HG02973 (cell line): ENCODE measurements around the gene TRAIP.
A peak's percentile ranks its signal among the peaks of the same experiment; 100 is the strongest.
"Not testable (repeated sequence)": the region's sequence is repeated elsewhere in the genome, so short reads cannot be mapped to it uniquely, and the experiment has no call there.

Experiments used
- ATAC-seq: cut with Tn5 transposase; IDR thresholded peaks from one replicate; pipeline ENCODE4 v1.9.1; 2021; ENCODE audit warnings: moderate library complexity; ENCODE audit not compliant: unreplicated experiment

The TRAIP gene

DNA sequence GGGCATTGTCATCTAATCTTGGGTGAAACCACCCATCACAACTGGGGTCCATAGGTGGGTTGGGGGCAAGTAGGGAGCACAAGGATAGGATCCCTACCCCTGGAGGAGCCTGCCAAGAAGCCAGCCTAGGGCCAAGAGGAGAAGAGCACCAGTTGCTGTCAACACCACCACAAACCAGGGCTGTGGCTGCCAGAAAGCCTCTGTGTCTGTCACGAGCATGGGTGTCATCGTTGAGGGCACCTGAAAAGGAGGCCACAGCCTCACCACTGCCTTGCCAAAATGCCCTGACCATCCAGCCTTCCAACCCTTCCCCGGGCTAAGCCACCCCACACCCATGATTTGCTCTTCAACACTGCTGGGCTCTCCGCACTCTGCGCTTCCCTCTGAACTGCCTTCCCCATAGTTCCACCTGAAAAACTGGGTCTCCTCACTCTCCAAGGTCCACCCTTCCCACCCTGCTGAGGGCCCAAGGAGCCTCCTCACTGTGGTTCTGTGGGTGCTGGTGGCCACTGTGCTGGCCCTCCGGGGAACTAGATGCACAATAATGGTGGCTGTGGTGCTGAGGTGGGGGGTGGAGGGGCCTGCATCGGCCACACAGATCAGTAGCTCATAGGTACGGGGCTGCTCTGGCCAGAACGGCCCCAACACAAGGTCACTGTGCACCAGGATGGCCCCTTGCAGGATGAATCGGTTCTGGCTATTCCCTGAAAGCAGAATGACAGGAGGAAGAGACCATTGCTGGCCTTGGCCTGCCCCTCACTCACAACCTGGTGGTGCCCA lies 63.8 kb downstream of the TRAIP start:
- no peak for ATAC-seq

DNA sequence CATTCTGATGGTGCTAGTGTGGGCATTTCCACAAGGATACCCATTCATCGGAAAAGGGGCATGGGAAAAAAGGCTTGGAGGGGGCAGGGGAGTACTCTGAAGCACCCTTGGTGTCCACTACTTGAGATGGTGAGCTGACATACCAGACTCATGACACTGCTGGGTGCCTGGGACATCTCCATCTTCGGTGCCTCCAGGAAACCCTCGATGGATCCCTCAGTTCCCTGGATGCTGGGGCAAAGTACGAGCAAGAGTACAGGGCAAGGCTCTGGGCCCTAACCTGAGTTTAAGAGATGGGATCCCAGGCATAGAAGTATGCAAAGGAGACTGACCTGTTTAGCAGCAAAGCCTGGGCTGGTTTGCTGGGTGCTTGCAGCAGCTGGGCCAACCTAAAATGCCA lies 64.8 kb downstream of the TRAIP start:
- no peak for ATAC-seq

DNA sequence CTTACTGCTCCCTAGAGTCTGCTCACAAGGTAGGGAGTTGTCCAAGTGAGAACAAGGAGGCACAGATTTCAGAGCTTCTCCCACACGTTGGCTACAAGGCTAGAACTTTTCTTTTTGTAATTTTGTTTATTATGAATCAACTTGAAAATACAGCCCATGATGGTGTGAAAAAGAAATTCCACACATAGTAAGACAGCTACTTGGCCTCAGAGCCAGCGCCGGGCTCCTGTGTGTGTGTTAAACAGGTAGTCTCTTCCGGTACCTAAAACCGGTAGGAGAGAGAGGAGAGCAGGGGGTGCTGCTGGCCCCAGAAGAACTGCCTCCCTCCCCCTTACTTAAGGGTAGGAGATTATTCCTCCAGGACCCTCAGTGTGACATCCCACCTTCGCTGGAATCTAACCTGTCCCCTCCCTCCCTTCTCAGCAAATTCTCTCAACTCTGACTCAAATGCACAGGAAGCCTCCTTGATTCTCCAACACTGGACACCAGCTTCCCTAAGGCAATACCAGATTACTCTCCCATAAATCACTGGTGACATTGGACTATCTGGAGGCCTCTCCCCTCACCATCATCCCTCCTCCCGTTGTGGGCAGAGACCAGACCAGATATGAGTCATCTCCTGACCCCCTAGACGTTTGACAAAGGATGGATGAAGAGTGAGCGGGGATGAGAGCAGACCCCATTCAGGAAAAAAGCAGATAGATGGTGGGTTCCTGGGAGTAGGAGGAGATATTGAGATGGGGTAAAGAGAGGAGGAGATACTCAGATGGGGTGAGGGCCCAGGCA lies 65.5 kb downstream of the TRAIP start:
- no peak for ATAC-seq

DNA sequence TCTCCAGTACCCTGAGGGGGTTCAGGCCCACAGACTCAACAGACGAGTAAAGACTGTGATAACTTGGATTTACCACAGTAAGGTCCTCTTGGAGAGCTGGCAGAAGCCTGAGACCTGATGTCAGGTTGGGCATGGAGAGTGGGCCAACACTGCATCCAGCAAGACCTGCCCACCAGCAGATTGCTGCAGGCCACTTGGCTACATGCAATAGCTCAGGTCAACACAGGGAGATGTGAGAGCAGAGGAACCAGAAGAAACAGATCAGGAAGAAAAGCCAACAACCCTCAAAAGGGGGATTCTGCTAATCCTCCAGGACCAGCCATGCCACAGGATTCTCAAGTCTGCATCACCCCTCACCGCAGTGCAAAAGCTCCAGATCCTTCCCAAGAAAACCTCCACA lies 68.3 kb downstream of the TRAIP start:
- no peak for ATAC-seq

DNA sequence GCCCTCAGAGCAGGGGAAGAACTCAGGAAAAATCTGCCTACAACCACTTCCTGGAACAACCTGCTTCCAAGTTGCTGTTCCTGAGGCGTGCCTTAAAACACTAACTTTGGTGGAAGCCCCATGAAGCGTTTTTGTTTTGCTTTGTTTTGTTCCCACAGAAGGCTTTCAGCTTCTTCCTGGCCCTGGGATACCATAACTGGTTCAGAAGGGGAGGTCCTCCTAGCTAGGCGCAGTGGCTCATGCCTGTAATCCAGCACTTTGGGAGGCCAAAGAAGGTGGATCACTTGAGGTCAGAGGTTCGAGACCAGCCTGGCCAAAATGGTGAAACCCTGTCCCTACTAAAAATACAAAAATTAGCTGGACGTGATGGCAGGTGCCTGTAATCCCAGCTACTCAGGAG lies 68.8 kb downstream of the TRAIP start:
- ATAC-seq: no peak

DNA sequence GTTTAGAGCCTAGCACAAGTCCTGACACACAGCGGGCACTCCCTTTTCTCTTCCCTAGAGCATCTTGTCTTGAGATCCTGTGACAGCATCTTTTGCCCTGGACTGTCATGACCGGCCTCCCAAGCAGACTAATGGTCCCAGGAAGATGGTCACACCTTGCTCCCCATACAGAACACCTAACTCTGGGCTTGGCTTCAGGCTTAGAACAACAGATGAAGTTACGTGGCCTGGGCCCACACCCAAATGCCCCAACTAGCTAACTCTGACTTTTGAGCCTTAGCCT lies 69.2 kb downstream of the TRAIP start:
- ATAC-seq: no peak

DNA sequence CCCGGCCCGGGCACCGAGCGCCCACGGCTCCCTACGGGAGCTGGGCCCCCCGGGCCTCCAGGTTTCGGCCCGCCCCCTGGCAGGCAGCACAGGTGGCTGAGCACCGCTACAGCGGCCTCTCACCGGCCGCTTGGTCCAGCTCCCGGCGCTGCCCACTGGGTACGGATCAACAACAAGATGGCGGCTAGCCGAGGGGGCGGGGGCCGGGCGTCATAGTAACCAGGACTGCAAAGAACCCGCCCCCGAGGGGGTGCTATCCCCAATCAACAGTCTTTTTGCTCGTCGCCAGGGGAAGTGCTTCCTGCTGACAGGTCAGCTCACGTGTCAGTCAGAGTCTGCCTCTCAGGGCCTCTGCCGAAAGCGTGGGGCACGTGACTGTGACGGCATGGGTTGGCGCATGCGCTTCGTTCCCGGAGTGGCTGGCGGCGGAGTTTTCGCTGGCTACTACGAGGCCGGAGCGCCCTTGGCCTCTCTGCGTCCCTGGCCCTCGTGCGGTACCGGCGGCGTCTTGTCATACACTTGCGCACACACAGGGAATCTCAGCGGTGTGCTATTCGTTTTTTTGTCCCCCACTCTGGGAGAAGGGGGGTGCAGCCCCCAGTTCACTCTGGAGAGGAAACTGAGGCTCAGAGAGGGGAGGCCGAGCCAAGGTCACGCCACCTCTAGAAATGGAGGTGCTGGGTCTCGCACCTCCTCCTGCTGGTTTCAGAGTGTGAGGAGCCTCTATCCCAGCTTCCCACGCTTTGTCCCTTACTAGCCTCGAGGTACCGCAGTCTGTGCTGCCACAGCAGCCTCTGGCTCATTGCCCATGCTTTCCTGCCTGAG lies 69.8 kb downstream of the TRAIP start, which contains the start of gene IP6K1:
Gene IP6K1 (minus strand): TSS at position 186 of the 825 bp plus-strand sequence. CDS start 38,502 bp downstream, outside the sequence.
- ATAC-seq: peak; percentile 96

DNA sequence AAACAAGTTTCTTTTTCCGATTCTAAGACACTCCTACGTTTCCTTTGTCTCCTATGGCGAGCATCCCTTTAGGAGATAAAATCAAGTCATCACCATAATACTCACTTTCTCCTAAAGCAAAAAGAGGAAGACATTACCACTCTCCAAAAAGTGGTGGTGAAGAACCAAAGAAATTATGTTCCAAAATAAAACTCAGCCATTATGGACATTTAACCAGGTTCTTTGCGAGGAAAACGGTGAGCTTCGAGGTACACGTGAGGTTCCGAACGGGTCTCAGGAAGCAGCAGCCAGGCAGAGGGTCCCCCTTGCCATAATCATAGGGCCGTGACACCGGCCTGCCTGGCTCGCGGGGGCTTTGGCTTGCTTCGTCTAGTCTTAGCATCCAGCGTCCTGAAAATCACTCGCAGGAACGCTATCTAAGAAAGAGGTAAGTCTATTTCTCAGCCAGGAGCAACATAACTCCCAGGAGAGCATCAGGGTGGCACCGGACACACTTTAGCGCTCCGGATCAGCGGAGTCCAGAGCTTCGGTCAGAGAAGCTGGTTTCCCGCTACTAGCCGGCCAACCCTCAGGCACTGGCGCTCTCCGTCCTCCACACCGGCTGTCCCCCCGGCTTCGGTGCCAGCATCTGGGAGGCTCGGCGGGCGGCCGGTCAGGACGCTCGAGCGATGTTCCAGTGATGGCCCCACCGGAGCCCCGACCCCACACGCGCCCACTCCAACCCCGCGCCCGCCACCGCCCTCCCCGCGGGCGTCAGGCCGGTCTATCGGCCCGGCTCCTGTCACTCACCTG lies 70.6 kb downstream of the TRAIP start:
- ATAC-seq: peak; percentile 41

DNA sequence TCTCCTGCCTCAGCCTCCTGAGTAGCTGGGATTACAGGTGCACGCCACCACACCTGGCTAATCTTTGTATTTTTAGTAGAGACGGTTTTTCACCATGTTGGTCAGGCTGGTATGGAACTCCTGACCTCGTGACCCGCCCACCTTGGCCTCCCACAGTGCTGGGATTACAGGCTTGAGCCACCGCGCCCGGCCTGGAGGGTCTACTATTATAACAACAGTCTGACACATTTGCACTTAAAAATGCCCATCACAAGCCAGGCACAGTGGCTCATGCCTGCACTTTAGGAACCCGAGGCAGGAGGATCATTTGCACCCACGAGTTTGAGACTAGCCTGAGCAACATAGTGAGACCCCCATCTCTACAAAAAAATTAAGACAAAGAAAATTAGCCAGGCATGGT lies 74.1 kb downstream of the TRAIP start:
- not testable (repeated sequence) for ATAC-seq

DNA sequence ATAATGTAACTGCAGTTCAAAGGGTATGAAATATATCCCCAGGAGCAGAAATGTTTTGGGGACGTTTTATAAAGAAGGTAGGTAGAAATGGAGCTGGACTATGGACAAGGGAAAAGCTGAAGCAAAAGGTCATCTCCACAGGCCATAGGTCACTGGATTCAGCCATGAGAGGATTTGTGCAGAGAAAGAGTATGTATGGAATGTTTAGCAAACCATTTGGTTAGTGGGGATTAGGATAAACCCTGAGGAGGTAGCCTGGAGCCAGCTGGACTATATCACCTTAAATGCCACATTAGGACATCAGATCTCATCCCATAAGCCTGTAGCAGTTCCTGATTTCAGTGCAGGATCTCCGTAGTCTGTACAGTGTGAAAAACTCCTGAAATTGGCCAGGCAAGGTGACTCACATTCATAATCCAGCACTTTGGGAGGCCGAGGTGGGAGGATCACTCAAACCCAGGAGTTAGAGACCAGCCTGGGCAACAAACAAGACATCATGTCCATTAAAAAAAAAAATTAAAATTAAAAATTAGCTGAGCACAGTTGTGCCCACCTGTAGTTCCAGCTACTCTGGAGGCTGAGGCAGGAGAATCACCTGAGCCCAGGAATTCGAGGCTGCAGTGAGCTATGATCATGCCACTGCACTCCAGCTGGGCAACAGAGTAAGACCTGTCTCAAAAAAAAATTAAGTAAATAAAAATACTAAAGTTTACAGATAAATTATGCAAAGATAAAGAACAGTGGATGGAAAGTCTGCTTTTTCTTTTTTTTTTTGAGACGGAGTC lies 74.8 kb downstream of the TRAIP start:
- no peak for ATAC-seq

DNA sequence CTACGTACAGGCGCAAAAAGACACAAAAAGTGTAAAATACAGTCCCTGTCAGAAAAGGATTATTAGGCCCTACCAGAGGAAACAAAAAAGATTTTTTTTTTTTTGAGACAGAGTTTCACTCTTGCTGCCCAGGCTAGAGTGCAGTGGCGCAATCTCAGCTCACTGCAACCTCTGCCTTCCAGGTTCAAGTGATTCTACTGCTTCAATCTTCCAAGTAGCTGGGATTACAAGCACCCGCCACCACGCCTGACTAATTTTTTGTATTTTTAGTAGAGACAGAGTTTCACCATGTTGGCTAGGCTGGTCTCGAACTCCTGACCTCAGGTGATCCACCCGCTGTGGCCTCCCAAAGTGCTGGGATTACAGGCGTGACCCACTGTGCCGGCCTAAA lies 75.4 kb downstream of the TRAIP start:
- ATAC-seq: not testable (repeated sequence)

DNA sequence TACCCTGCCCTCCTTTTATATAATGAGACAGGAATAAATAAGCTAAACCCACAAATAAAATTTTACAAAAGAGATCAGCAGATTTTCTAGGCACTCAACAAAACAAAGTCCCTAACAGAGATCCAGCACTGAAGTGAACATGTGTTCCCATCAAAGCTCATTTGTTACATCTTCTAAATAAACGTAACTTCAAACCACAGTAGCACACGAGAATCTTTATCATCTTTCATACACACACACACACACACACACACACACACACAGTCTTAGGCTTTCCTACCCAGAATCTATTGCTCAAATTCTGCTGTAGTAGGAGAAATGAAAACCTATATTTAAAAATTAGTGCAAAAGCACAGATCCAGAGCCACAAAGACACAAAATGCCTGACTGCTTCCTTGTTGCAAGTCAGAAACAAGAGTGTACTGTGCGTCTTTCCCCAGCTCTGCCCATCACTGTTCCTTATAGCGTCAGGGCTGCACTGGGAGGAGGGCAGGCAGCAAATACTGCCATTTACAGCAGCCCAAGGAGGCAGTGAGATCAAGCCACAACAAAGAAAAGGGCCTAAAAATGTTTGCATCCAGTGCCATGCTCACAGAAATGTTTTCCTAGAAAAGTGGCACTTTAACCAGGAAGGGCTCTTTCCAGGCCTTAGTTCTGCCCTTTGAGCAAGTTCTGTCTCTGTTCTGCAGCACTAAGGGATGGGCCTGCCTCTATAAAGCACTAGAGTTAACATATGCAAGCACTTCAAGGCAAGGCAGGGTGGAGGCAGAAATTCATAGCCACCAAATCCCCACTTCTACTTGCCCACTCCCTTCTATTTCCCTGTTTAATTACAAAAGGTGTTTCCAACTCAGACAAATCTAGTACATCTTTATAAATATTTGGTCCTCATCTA lies 76.0 kb downstream of the TRAIP start:
- ATAC-seq: no peak

DNA sequence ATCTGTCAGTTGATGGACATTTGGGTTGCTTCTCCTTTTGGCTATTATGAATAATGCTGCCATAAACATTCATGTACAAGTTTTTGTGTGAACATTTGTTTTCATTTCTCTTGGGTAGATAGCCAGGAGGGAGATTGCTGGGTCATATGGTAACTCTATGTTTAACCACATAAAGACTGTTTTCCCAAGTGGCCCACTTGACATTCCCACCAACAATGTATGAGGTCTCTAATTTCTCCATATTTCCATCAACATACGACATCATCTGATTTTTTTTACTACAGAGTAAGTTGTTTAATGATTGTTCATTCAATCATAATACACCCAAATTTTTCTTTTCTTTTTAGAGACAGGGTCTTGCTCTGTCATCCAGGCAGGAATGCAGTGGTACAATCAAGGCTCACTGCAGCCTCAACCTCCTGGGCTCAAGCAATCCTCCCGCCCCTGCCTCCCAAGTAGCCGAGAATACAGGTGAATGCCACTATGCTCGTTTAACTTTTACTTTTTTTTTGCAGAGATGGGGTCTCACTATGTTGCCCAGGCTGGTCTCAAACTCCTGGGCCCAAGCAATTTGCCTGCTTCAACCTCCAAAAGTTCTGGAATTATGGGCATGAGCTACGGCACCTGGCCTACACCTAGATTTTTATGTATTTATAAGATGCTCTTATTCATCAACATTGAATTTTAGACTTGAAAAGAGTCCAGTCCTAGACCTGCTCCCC lies 76.8 kb downstream of the TRAIP start:
- no peak for ATAC-seq
